A549 (cell line): ENCODE results near the gene ADAD1. TPM values are rescaled to one million over a fixed set of nuclear protein-coding genes. Genes with fewer than 3 reads are reported as not detected.

Source experiments
- ATAC-seq, 2 experiments: fragments of 200-7000 bp in 1 of 2; fragments of >200 bp in 1 of 2; cut with Nextera tagmentation in 1 of 2; cut with Tn5 transposase in 1 of 2; 3 replicates each; pipeline versions ENCODE4 v1.8.0 to v1.9.1; 2018 to 2020; ENCODE audit warnings: mild to moderate bottlenecking in 1 of 2, moderate library complexity in 1 of 2
- CTCF ChIA-PET: fragments of 300-600 bp; sonication (Branson Sonifier 250); formaldehyde crosslinking; extraction: SDS; loops from one replicate; lab custom pipeline; 2021; ENCODE audit warnings: antibody characterized with exemption, inconsistent platforms; lab: Yijun Ruan, JAX
- POLR2A ChIA-PET: fragments of 350-600 bp; formaldehyde crosslinking; extraction: SDS; loops from one replicate; lab custom pipeline; 2021; ENCODE audit warnings: antibody characterized with exemption, inconsistent platforms; lab: Yijun Ruan, JAX
- DNase-seq, 2 experiments: peaks; one replicate each; pipeline versions ENCODE4 v3.0.0 to v3.0.0-alpha.2; 2011 to 2016; ENCODE audit warnings: low read depth in 1 of 2, low spot score in 1 of 2
- FAIRE-seq: peaks from 2 replicates; lab custom pipeline; 2011; peaks lifted over from hg19 to GRCh38; lab: Jason Lieb, UNC
- H3K27ac ChIP-seq, 2 experiments: fragments of >200 bp; sonication (Bioruptor Twin); formaldehyde crosslinking; 3 replicates each; pipeline ENCODE4 v1.5.1; 2016 to 2017
- H3K4me1 ChIP-seq: fragments of >200 bp; sonication (Bioruptor Twin); formaldehyde crosslinking; 3 replicates; pipeline ENCODE4 v1.6.1; 2016
- H3K4me2 ChIP-seq: fragments of >200 bp; sonication (Bioruptor Twin); formaldehyde crosslinking; 3 replicates; pipeline ENCODE4 v1.6.1; 2016
- H3K4me3 ChIP-seq: fragments of >200 bp; sonication (Bioruptor Twin); formaldehyde crosslinking; 3 replicates; pipeline ENCODE4 v1.5.1; 2016
- H3K9me3 ChIP-seq: fragments of >200 bp; sonication (Bioruptor Twin); formaldehyde crosslinking; 3 replicates; pipeline ENCODE4 v1.6.1; 2016
- CBX2 ChIP-seq: fragments of 200-600 bp; sonication (generic); IDR thresholded peaks from 2 replicates; pipeline ENCODE4 v1.6.1; 2016; ENCODE audit warnings: low read depth, mild to moderate bottlenecking, borderline replicate concordance
- CHD2 ChIP-seq: fragments of 150-350 bp; IDR thresholded peaks from 2 replicates; pipeline ENCODE4 v1.6.1; 2014; ENCODE audit warnings: low read length; ENCODE audit not compliant: partially characterized antibody
- EP300 ChIP-seq, 2 experiments: fragments of >200 bp; sonication (Bioruptor Twin); formaldehyde crosslinking; IDR thresholded peaks; 2 replicates in 1 of 2; 3 replicates in 1 of 2; pipeline ENCODE4 v1.6.1; 2016 to 2017
- ESRRA ChIP-seq: fragments of 150-350 bp; IDR thresholded peaks from 2 replicates; pipeline ENCODE4 v1.6.1; 2014; ENCODE audit warnings: mild to moderate bottlenecking, low read length, borderline replicate concordance
- FOSB ChIP-seq: fragments of 250-450 bp; sonication (Bioruptor Pico); IDR thresholded peaks from 2 replicates; pipeline ENCODE4 v1.5.0; 2020; ENCODE audit warnings: mild to moderate bottlenecking, moderate library complexity
- FOXS1 ChIP-seq: fragments of 250-450 bp; sonication (Bioruptor Pico); IDR thresholded peaks from 2 replicates; pipeline ENCODE4 v1.5.0; 2020; ENCODE audit warnings: mild to moderate bottlenecking, moderate library complexity
- HDAC2 ChIP-seq: fragments of 200-600 bp; sonication (generic); IDR thresholded peaks from 2 replicates; pipeline ENCODE4 v1.6.1; 2016
- HOXA7 ChIP-seq: fragments of 250-450 bp; sonication (Bioruptor Pico); IDR thresholded peaks from 2 replicates; pipeline ENCODE4 v1.5.0; 2020; ENCODE audit warnings: mild to moderate bottlenecking, moderate library complexity
- HOXB5 ChIP-seq: fragments of 250-450 bp; sonication (Bioruptor Pico); IDR thresholded peaks from 2 replicates; pipeline ENCODE4 v1.5.0; 2020; ENCODE audit warnings: mild to moderate bottlenecking, moderate library complexity
- JUNB ChIP-seq: fragments of >200 bp; sonication (Bioruptor Twin); formaldehyde crosslinking; IDR thresholded peaks from 2 replicates; pipeline ENCODE4 v1.6.1; 2016
- KDM1A ChIP-seq: fragments of 200-600 bp; sonication (generic); IDR thresholded peaks from 2 replicates; pipeline ENCODE4 v1.6.1; 2016; ENCODE audit warnings: low read depth, mild to moderate bottlenecking
- MYC ChIP-seq: IDR thresholded peaks from 2 replicates; pipeline ENCODE4 v1.6.1; 2012; ENCODE audit warnings: mild to moderate bottlenecking, inconsistent platforms, low read length, improper control_type of control experiment, borderline replicate concordance
- NFE2L2 ChIP-seq: fragments of 150-350 bp; conservative IDR thresholded peaks from 2 replicates; pipeline ENCODE4 v1.6.1; 2014; ENCODE audit warnings: low read length
- NPAS2 ChIP-seq: fragments of 250-450 bp; sonication (Bioruptor Pico); IDR thresholded peaks from 2 replicates; pipeline ENCODE4 v1.8.0; 2022; ENCODE audit warnings: mild to moderate bottlenecking, moderate library complexity, borderline replicate concordance
- NR3C1 ChIP-seq: fragments of >200 bp; sonication (Bioruptor Twin); formaldehyde crosslinking; IDR thresholded peaks from 3 replicates; pipeline ENCODE4 v1.6.1; 2017
- SMC3 ChIP-seq: fragments of >200 bp; sonication (Bioruptor Twin); formaldehyde crosslinking; IDR thresholded peaks from 3 replicates; pipeline ENCODE4 v1.6.1; 2018; ENCODE audit warnings: inconsistent platforms
- SREBF2 ChIP-seq: fragments of 450-650 bp; IDR thresholded peaks from 2 replicates; pipeline ENCODE4 v1.6.1; 2014; ENCODE audit warnings: mild to moderate bottlenecking, moderate library complexity
- ZC3H11A ChIP-seq: fragments of 450-650 bp; IDR thresholded peaks from 2 replicates; pipeline ENCODE4 v1.6.1; 2014; ENCODE audit warnings: antibody characterized with exemption, mild to moderate bottlenecking
- ZSCAN20 ChIP-seq: fragments of 250-450 bp; sonication (Bioruptor Pico); IDR thresholded peaks from 2 replicates; pipeline ENCODE4 v1.8.0; 2022; ENCODE audit warnings: mild to moderate bottlenecking, moderate library complexity
- WGBS: methylation state at CpG from one replicate; pipeline ENCODE4 v1.1.6; 2017; ENCODE audit errors: missing lambda C conversion rate; 5-methylcytosine and 5-hydroxymethylcytosine counted together
- polyA minus RNA-seq: library from RNA; depleted of rRNA, polyadenylated mRNA; stranded (reverse); fragments of >200 nt; gene quantifications from 2 replicates; pipeline ENCODE4 v1.2.3, GENCODE V29; 2011; rRNA and poly(A)+ RNA removed
- polyA plus RNA-seq, 4 experiments: library from polyadenylated mRNA; depleted of rRNA in 3 of 4; stranded (reverse); fragments of >200 nt; fragmentation: RNase III in 1 of 4; extraction: RNeasy Plus Mini Kit Qiagen cat#74134 plus additional on column Dnase treatment in 1 of 4; gene quantifications; 2 replicates in 3 of 4; 3 replicates in 1 of 4; pipeline ENCODE4 v1.2.3, GENCODE V29; 2011 to 2017
- TF ChIP-seq, protein P1 (sequence below): fragments of 250-450 bp; sonication (Bioruptor Pico); IDR thresholded peaks from 2 replicates; pipeline ENCODE4 v1.5.0; 2020; ENCODE audit warnings: low read depth, mild to moderate bottlenecking, moderate library complexity
- TF ChIP-seq, protein P2 (sequence below): fragments of 250-450 bp; sonication (Bioruptor Pico); IDR thresholded peaks from 2 replicates; pipeline ENCODE4 v1.5.0; 2021; ENCODE audit warnings: mild to moderate bottlenecking, moderate library complexity, borderline replicate concordance
- TF ChIP-seq, protein P3 (sequence below): fragments of >200 bp; sonication (Bioruptor Twin); formaldehyde crosslinking; IDR thresholded peaks from 2 replicates; pipeline ENCODE4 v1.6.1; 2016
- TF ChIP-seq, protein P4 (sequence below): IDR thresholded peaks from 2 replicates; pipeline ENCODE4 v1.6.1; 2012
- TF ChIP-seq, protein P5 (sequence below): IDR thresholded peaks from 2 replicates; pipeline ENCODE4 v1.6.1; 2012; ENCODE audit warnings: low read depth, borderline replicate concordance
- TF ChIP-seq, protein P6 (sequence below): IDR thresholded peaks from 2 replicates; pipeline ENCODE4 v1.6.1; 2012
- TF ChIP-seq, protein P7 (sequence below): fragments of 150-350 bp; IDR thresholded peaks from 2 replicates; pipeline ENCODE4 v1.6.1; 2014; ENCODE audit warnings: low read depth, mild to moderate bottlenecking, low read length
- TF ChIP-seq, protein P8 (sequence below): fragments of >200 bp; sonication (Bioruptor Twin); formaldehyde crosslinking; IDR thresholded peaks from 3 replicates; pipeline ENCODE4 v1.6.1; 2016

Gene ADAD1
- not detected in 2 replicates for polyA plus RNA-seq (2011; rRNA removed)
- not detected in 2 replicates for polyA plus RNA-seq (2012; cell fraction: cytosol; rRNA removed)
- polyA plus RNA-seq (2012; cell fraction: nucleus; rRNA removed) = not detected in 2 replicates
- polyA plus RNA-seq (2017; fragmentation: RNase III; extraction: RNeasy Plus Mini Kit Qiagen cat#74134 plus additional on column Dnase treatment) = not detected in 3 replicates
- not detected in 2 replicates for polyA minus RNA-seq

DNA sequence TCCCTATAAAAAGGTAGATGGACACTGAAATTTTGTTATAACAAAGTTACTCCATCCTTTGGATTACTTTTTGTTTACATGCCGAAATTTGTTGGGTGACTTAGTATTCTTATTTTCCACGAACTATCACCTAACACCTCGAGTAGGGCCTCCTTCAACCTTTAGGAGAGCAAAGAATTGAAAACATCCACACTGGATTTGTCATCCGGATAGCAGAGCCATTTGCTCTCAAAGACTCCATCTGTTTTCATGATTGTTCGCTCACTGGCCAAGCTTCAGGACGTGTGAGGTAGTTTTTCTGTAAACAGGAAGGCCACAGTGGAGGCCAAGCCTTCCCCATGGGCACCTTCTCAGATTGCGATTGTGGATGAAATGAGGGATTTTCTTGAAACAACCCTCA is at the start of gene ADAD1:
TSS of gene ADAD1 (plus strand) at position 301 of the 400 bp plus-strand sequence. CDS start 1,059 bp downstream, outside the sequence.
- no peak for TF ChIP-seq HDAC2
- no peak for TF ChIP-seq HOXB5 (CRISPR knock-in tag)
- no peak for TF ChIP-seq HOXA7 (CRISPR knock-in tag)
- TF ChIP-seq ZSCAN20 (CRISPR knock-in tag) = no peak
- TF ChIP-seq, protein P1, sequence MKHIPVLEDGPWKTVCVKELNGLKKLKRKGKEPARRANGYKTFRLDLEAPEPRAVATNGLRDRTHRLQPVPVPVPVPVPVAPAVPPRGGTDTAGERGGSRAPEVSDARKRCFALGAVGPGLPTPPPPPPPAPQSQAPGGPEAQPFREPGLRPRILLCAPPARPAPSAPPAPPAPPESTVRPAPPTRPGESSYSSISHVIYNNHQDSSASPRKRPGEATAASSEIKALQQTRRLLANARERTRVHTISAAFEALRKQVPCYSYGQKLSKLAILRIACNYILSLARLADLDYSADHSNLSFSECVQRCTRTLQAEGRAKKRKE (CRISPR knock-in tag) = no peak
- no peak for TF ChIP-seq CBX2
- no peak for TF ChIP-seq NFE2L2
- TF ChIP-seq, protein P2, sequence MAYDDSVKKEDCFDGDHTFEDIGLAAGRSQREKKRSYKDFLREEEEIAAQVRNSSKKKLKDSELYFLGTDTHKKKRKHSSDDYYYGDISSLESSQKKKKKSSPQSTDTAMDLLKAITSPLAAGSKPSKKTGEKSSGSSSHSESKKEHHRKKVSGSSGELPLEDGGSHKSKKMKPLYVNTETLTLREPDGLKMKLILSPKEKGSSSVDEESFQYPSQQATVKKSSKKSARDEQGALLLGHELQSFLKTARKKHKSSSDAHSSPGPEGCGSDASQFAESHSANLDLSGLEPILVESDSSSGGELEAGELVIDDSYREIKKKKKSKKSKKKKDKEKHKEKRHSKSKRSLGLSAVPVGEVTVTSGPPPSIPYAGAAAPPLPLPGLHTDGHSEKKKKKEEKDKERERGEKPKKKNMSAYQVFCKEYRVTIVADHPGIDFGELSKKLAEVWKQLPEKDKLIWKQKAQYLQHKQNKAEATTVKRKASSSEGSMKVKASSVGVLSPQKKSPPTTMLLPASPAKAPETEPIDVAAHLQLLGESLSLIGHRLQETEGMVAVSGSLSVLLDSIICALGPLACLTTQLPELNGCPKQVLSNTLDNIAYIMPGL (CRISPR knock-in tag) = no peak
- TF ChIP-seq JUNB = no peak
- TF ChIP-seq, protein P3, sequence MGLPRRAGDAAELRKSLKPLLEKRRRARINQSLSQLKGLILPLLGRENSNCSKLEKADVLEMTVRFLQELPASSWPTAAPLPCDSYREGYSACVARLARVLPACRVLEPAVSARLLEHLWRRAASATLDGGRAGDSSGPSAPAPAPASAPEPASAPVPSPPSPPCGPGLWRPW = no peak
- TF ChIP-seq, protein P4, sequence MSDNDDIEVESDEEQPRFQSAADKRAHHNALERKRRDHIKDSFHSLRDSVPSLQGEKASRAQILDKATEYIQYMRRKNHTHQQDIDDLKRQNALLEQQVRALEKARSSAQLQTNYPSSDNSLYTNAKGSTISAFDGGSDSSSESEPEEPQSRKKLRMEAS = no peak
- TF ChIP-seq, protein P5, sequence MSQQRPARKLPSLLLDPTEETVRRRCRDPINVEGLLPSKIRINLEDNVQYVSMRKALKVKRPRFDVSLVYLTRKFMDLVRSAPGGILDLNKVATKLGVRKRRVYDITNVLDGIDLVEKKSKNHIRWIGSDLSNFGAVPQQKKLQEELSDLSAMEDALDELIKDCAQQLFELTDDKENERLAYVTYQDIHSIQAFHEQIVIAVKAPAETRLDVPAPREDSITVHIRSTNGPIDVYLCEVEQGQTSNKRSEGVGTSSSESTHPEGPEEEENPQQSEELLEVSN = no peak
- TF ChIP-seq, protein P6, sequence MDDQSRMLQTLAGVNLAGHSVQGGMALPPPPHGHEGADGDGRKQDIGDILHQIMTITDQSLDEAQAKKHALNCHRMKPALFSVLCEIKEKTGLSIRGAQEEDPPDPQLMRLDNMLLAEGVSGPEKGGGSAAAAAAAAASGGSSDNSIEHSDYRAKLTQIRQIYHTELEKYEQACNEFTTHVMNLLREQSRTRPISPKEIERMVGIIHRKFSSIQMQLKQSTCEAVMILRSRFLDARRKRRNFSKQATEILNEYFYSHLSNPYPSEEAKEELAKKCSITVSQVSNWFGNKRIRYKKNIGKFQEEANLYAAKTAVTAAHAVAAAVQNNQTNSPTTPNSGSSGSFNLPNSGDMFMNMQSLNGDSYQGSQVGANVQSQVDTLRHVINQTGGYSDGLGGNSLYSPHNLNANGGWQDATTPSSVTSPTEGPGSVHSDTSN = no peak
- TF ChIP-seq ZC3H11A = no peak
- no peak for TF ChIP-seq NPAS2 (CRISPR knock-in tag)
- TF ChIP-seq NR3C1 = no peak
- TF ChIP-seq, protein P7, sequence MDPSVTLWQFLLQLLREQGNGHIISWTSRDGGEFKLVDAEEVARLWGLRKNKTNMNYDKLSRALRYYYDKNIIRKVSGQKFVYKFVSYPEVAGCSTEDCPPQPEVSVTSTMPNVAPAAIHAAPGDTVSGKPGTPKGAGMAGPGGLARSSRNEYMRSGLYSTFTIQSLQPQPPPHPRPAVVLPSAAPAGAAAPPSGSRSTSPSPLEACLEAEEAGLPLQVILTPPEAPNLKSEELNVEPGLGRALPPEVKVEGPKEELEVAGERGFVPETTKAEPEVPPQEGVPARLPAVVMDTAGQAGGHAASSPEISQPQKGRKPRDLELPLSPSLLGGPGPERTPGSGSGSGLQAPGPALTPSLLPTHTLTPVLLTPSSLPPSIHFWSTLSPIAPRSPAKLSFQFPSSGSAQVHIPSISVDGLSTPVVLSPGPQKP = no peak
- DNase-seq (no peak), ATAC-seq (no peak), FAIRE-seq (no peak)
- no peaks in the 10 kb centered on the region for H3K4me1 ChIP-seq
- no peak within 1 kb of the TSS for H3K27ac ChIP-seq
- ChIA-PET CTCF (no interaction called here), POLR2A (no interaction called here)
- no peak within 1 kb of the TSS for H3K4me2 ChIP-seq
- H3K4me3 ChIP-seq = no peak within 1 kb of the TSS
- H3K9me3 ChIP-seq = no peaks in the 10 kb centered on the region
- 58% methylated on average over 7 of the region's 7 CpGs for WGBS

DNA sequence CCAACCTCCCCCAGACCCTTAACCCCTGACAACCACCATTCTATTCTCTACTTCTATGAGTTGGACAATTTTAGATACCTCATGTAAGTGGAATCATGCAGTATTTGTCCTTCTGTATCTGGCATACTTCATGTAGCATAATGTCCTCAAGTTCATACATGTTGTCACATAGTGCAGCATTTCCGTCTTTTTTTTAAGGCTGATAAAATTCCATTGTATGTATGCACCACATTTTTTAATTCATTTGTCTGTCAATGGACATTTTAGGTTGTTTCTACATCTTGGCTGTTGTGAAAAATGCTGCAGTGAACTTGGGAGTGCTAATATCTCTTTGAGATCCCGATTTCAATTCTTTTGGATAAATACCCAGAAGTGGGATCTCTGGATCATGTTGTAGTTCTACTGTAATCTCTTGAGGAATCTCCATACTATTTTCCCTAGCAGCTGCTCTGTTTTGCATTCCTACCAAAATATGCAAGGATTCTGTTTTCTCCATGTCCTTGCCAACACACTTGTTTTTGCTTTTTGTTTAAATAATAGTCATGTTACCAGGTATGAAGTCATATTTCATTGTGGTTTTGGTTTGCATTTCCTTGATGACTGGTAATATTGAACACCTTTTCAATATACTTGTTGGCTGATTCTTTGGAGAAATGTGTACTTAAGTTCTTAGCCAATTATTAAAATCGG is 48.8 kb upstream of the ADAD1 start:
- ChIA-PET POLR2A (no interaction called here), CTCF (no interaction called here)
- Histone ChIP-seq H3K27ac (no peak overlapping the region), H3K4me2 (no peak overlapping the region), H3K4me1 (no peaks in the 10 kb centered on the region), H3K4me3 (no peak overlapping the region), H3K9me3 (no peaks in the 10 kb centered on the region)
- 72% methylated on average over 3 of the region's 3 CpGs for WGBS
- DNase-seq (no peak), FAIRE-seq (no peak), ATAC-seq (no peak)
- no peak for TF ChIP-seq ESRRA
- TF ChIP-seq MYC = no peak
- TF ChIP-seq EP300 (IDR thresholded peaks at IDR 0.05) = no peak
- no peak for TF ChIP-seq SREBF2
- no peak for TF ChIP-seq SMC3
- no peak for TF ChIP-seq CHD2
- no peak for TF ChIP-seq KDM1A
- TF ChIP-seq, protein P8, sequence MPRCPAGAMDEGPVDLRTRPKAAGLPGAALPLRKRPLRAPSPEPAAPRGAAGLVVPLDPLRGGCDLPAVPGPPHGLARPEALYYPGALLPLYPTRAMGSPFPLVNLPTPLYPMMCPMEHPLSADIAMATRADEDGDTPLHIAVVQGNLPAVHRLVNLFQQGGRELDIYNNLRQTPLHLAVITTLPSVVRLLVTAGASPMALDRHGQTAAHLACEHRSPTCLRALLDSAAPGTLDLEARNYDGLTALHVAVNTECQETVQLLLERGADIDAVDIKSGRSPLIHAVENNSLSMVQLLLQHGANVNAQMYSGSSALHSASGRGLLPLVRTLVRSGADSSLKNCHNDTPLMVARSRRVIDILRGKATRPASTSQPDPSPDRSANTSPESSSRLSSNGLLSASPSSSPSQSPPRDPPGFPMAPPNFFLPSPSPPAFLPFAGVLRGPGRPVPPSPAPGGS = no peak
- TF ChIP-seq FOXS1 = no peak
- no peak for TF ChIP-seq FOSB (CRISPR knock-in tag)
